Stimulated activated CD8-positive, alpha-beta memory T cell treated with anti-CD3 and anti-CD28 coated beads, Interleukin-2, amount 100 ng/mL, for 48 hours (primary cell): ENCODE results near the gene TNFSF13B.

Experiments used
- DNase-seq, 2 donors: peaks; one replicate each; pipeline ENCODE4 v3.0.0-alpha.2; 2020; ENCODE audit warnings: low read depth in 2 of 2

Gene TNFSF13B

GRCh38 chr13:108346376-108346775, 76.9 kb downstream of the TNFSF13B start:
- DNase-seq: no peak

- no peak for DNase-seq
Measured at GRCh38 chr13:108349269-108349668, 79.8 kb downstream of the TNFSF13B start.

GRCh38 chr13:108350579-108350978, 81.1 kb downstream of the TNFSF13B start:
- DNase-seq: no peak

GRCh38 chr13:108352599-108352998, 83.1 kb downstream of the TNFSF13B start:
- DNase-seq: no peak

- no peak for DNase-seq
Measured at GRCh38 chr13:108357228-108357627, 87.7 kb downstream of the TNFSF13B start.
